ENCODE data around the gene CD164.
A peak's percentile ranks its signal among the peaks of the same experiment; 100 is the strongest.

CD164 gene

DNA sequence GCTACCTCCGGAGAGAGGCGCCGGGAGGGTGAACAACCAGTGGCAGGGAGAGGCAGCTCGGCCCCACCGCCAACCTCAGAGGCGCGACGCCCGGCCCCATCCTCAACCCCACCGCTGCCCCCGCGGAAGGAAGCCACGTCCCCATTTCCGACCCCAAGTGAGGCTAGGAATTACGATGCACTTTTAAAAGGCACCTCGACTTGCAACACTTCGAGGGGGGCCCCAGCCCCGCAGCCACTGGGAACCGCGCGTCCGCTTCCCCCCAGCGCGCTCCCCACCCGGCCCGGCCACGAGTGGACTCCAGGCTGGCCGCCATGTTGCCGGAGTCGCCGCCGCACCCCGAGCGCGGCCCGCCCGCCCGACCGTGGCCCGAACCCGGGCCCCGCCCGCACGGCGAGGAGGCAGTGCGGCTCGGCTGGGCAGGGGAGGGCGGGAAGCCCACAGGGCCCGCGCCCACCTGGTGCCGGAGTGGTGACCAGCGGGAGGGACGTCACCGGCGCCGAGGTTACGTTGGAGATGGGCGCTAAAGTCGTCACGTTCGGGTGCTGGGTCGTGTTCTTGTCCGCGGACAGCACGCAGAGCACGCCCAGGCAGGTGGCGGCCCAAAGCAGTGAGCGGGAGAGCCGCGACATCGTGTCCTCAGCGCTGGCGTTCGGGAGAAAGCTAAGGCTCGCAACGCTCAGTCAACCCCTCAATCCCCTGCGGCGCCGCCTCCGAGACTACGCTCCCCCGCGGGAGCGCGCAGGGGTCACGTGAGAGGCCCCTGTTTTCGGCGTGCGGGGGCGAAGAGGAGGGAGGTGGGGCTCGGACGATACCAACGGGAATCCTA lies at the start of gene CD164:
Gene CD164, minus strand, starts transcription at position 721 of the 829 bp plus-strand sequence. Its CDS starts 89 bp downstream, at position 632.
- peak; percentile 97 for DNase-seq

DNA sequence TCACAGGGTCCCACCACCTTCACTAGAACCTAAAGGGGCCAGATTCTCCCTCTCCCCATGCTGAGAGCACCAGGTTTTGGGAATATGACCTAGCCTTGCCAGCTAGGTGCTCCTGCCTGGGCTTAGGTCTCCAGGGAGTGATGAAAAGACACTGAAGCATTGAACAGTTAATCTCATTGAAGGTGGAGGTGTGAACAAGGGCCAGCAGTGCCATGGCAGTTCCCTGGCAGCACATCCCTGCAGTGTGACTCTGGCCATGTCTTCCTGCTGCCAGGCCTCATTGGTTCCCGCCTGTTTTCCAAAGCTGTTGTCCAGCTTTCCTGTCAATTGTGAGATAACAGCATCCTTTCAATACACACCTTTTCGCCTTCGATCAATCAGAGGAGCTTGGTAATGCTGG lies 47.2 kb upstream of the CD164 start:
- DNase-seq, result no peak

DNA sequence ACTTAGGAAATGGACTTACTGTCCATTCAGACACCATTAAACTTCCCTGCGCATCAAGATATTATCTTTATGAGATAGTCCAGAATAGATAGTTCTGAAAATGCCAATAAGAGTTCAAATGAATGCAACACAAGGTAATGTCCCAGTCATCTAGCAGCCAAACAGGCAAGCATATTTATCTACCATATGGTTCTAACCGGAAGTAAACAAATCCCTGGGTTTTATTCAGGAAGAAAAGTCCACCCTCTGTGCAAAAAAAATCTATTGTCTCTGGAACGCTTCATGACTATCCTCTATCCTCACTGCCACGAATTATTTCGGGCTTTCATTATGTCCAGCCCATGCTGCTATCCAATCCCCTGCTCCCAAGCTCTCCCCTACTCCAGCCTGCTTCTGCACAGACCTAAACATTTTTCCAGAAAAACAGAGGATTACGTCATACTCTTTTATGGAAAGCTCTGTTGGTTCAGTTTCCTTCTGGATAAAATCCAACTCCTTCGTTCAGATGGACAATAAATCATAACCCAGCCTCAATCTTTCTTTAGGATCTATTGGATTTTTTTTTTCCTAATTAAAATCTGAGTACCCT lies 46.7 kb upstream of the CD164 start:
- no peak for DNase-seq

DNA sequence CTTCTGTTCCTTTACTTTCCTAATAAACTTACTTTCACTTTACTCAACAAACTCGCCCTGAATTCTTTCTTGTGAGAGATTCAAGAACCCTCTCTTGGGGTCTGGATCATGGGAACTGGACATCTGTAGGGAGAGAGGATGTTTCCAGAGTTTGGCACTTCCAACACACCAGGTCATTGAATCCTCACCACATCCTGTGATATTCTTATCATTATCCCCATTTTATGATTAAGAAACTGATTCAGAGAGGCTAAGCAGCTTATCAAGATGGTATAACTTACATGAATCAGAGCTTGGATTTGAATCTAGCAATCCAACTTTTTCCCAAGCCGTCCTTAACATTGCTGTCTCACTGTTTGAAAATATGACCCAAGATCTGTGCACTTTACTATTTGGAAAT lies 42.7 kb upstream of the CD164 start:
- no peak for DNase-seq

DNA sequence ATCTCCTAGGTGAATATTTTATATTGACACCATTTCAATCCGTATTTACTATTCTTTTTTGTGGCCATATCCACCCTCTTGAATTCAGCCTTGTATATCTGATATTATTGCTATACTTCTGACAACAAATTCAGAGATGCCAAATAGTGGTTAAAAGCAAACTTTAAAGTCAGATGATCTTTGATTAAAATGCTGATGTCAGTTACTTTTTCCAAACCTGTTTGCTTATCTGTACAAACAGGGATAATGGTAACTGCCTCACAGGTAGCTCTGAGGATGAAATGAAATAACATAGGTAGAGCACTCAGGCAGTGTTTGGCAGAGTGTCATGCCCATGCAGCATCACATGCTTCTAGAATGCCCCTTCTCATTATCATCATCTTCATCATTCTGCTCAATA lies 38.9 kb upstream of the CD164 start:
- no peak for DNase-seq

DNA sequence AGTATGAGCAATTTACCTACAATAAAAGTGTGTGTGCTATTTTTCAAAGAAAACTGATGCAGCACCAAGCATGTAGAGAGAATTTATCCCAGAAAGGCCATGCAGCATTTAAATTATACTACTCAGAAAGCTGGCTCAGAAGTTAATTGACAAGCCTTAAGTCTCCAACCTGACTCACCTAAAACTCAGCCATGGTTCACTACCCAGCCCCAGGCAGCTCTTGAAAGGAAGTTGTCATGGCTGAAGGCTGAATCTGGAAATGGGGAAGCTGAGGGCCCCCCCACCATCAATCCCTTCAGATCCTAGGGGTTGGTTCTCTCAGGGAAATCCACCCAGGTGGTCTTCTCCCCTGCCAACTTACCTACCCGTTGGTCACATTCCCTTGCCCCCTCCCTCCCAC lies 38.5 kb upstream of the CD164 start:
- no peak for DNase-seq

DNA sequence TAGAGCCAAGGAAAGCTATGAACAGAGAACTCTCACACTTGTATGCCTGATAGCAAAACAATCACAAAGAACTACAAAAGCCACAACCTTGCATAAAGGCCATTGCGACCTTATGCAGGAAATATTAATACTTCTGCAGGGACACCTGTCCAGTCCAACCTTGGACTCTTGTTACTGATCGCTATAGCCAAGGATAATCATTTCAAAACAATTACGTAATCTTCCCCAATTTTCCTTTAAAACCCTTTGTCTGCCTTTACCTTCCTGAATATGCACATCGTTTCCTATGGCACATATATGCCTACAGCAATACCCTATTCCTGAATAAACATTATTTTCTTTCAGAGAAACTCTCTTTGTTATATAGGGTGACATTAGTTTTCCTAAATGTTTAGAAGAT lies 35.4 kb upstream of the CD164 start:
- no peak for DNase-seq

DNA sequence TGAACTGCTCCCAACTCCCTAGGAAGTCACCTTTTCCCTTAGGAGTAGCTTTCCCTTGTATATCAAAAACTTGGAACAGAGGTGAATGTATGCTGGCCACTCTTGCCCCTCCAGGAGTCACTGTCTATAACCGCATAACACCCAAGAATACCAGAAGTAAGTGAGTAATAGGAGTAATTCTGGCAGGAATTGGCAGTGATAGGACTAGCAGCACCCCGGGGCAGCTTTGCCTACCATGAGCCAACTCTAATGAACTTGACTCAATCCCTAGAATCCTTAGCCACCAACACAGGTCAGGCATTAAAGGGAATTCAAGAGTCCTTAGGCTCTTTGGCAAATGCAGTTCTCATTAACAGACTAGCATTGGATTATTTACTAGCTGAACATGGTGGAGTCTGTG lies 28.8 kb upstream of the CD164 start:
- DNase-seq, result no peak

DNA sequence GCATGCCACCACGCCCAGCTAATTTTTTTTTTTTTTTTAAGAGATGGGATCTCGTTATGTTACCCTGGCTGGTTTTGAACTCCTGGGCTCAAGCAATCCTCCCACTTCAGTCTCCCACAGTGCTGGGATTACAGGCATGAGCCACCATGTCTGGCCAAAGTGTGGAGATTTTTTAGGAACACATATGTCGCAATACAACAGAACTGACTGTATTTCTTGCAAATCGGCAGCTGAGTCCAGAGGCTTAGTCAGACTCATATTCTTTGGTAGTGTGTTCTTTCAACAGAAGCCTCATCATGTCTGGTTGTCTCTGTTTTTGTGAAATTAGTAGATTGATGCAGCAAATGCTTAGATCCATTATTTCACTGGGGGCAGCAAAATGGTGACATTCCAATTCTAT lies 23.9 kb upstream of the CD164 start:
- peak; percentile 93 for DNase-seq

DNA sequence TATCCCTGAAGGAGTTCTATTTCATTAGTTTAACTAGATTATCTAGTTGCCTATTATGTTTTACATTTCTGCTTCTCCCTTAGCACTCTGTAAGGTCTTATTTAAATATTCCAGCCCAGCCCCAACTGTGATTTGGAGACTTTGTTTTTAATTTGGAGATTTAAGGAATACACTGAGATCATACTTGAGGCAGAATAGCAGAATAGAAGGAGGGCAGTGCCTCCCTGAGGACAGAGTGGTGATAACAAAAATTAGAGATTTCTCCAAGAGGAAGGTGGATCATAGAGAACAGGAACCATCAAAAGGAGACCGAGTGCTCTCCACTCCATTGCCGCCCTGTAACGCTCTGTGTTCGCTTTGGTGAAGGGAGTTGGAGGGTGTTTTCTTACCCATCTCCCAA lies 14.8 kb upstream of the CD164 start:
- peak; percentile 57 for DNase-seq

DNA sequence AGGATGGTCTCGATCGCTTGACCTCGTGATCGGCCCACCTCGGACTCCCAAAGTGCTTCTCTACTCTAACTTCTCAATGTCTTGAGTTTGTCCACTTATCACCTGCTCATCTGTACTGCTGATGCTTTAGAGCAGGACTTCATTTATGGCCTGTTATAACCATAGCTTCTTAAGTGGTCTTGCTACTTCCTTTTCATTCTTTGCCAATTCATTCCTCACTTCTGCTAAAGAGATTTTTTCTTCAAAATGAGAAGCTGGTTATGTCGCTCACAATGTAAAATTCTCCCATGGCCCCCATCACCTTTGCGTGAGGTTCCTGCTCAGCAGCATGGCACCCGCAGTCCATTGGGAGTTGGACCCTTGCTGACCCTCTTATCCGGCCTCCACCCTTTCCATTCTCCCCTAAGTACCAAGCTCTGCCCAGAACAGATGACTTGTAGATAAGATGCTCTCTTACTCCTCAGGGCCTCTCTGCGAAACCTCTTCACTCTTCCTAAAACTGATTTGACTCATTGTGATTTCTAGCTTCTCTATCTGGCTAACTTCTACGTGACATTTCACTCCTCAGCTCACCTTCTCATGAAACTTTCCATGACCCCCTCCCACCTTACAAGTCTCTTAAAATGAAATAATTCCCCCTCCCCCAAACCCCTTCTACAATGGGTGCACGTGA lies 13.9 kb upstream of the CD164 start:
- no peak for DNase-seq

DNA sequence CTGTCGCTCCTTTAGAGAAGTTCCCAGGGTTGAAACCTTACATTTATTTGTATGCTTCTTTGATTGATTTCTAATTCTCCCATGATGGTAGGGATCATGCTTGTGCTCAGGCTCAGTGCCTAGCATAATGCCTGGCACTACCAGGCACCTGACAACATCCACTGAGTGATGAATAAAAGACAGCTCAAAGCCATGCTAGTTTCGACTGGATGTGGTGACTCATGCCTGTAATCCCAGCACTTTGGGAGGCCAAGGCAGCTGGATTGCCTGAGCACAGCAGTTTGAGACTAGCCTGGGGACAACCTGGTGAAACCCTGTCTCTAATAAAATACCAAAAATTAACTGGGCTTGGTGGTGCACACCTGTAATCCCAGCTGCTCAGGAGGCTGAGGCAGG lies 11.6 kb upstream of the CD164 start:
- peak; percentile 48 for DNase-seq

DNA sequence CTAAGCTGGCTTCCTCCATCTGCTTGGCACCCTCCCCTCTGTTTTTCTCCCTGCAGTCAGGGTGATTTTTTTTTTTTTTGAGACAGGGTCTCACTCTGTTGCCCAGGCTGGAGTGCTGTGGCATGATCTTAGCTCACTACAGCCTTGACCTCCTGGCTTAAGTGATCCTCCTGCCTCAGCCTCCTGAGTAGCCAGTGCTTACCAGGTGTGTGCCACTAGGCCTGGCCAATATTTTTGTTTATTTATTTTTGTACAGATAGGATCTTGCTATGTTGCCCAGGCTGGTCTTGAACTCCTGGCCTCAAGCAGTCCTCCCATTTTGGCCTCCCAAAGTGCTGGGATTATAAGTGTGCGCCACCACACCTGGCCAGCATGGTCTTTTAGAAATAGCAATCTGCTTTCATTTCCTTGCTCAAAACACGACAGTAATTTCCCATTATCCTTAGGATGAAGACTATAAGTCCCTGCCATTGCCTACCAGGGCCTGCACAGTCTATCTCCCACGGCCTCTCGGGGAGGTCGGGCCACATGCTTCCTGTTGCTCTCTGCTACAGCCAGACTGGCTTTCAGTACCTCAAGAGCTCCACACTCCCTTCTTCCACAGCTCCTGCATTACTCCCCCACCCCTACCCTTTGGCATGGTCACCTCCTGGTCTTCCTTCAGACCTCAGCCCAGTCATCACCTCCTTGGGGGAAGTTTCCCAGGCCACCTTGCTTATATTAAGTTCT lies 11.1 kb upstream of the CD164 start:
- DNase-seq, result no peak

DNA sequence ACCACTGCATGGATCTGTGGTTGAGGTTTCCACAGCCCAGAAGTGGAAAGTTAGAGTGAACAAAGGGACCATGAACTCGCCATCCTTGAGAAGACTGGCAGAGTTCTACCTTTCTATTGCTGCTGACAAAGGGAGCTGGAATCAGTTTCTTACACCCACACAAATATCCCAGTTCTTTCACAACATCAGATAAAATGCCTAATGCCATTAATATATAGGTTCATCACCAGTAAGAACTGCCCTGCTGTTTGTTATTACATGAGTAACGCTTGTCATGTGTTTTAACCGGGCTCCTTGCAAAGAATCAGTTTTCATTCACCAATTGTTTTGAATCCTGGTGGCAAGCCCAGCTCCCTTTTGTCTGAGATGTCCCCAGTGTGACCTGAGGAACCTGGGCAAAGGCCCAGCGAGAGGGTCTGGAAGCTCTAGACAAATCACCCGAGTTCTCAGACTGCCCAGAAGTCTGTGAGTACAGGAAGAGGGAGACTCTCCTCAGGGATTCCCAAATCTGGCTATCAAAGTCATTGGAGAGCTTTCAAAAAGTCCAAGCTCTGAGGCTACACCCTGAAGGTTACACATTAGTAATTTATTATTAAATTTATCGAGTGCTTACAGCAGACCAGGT lies 7.5 kb upstream of the CD164 start:
- DNase-seq, result no peak

DNA sequence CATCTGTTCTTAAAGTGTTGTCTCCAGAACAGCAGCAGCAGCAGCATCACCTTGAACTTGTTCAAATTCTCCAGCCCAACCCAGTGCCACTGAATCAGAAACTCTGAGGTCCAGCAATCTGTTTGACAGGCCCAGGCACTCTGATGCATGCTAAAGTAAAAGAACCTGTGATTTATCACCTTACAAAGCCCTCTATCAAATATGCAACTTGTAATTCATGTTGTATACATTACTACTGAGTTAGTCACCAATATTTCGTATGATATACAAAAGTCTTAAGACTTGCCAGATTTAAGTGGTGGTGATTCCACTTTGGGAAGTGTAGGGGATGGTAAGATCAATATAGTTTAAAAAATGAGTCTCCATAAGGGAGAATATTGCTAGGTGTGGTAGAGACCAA lies 6.0 kb upstream of the CD164 start:
- DNase-seq, result no peak

DNA sequence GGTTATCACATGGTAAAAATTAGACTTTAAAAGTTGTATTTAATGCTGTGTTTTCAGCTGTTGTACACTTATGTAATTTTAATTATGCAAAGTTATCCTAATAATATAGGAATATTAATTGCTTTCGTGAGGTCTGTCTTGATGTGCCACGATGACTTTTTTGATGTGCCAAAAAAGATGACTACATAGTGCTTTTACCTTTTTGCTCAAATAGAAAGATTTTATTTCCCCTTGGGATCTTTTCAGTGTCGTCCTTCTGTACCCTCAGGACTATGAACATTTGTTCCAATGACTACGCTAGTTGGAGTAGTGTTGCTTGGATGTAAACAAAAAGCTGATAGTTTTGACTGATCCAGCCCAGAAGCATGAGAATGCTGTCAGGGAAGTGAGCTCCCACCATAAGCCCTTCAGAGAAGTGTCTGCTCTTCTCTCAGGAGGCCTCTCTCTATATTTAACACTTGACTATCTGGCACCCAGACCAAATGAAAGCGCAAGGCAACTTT lies 1.2 kb upstream of the CD164 start:
- no peak for DNase-seq

DNA sequence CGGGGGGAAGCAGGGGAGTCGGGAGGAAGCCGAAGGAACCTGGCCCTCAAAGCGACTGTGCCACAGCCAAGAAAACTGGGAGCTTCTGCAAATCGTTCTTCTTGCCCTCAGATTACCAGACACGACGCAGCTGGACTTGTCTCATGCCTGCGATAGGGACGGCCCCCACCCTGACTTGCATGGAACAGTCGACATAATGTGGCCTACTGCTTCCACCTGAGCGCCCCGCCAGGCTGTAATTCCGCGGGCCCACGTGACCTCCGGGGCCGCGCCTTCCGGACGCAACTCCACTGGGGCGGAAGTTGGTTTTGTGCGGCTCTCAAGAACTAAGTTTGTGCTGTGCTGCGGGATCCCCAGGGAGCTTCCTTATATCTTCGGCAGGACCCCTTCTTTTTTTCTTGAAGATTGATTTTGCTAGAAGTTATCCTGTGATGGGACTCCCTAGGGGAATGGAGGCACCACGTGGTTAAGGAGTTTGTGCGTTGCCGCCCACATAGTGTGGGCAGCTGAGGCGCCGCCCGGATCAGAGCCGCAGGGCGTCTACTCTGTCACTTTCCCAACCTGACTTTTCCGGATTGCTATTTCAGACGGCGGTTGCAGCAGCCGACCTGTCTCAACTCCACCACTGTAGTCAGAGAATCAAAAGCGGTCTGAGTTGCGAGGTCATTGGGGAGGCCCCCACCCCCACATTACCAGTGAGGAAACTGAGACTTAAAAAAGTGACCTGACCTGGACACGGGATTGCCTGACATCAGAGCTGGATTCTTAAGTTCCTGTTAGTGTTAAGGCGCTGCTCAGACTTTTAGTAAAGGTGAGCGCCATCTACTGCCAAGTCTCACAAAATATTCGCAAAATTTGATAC lies 540 bp upstream of the CD164 start:
- peak; percentile 99 for DNase-seq

DNA sequence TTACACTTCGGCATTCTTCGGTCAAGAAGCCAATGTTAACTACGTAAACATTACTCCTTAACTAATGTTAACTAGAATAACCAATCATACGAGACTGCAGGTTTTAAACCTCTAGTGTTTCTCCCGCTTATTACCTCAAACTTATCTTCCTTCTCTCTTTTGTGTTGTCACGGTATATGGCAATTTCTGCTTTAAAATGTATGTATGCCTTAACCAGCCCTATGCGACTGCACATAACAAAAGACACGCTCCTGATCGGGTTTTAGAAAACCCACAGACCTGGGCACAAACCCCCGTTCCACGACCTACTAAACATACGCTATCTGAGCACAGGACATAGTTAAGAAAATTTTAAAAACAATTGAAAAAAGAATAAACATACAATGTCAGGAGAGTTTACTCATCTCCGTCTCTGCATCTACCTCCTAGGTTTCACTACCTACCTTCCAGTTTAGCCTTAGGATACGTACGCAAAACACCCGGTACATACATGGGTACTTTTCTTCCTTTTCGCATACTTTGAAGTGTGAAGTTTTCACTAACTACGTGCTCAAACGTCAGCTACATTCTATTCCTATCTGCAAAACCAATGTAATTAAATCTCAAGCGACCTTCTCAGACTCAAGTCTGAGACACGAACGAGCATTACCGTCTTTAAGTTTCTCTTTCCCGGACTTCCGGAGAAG lies 1.1 kb downstream of the CD164 start:
- peak; percentile 54 for DNase-seq

DNA sequence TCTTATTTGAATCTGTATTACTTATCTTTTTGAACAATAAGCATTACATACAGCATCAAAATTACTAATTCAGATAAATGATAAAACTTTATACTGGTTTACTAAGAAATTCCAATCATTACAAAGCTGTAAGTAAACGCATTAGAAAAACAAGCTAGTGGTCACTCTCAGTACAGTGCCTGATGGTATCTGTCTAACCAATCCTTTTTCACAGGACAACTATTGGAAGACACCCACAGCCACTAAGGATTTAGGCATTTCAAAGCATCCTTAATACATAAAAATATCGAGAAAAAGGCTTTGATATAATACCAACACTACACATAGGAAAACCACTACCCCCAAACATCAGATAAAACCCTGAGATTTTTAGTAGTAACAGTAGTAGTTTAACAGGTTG lies 2.6 kb downstream of the CD164 start:
- no peak for DNase-seq

DNA sequence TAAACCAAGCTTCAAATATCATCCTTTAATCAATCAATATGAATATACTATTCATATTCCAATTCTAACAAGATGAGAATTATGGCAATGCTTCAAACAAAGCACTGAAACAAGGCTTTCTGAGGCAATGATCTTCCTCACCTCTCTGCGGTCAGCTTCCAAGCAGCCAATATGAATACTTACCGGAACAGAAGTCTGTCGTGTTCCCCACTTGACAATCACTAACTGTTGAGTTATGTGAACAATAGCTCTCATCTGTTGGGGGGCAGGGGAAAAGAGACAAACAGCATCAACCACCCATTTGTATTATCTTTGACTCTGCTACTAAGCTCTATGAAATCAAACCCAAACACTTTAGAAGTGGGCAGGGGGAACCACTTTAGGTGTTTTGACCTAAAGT lies 4.5 kb downstream of the CD164 start:
- DNase-seq, result no peak

DNA sequence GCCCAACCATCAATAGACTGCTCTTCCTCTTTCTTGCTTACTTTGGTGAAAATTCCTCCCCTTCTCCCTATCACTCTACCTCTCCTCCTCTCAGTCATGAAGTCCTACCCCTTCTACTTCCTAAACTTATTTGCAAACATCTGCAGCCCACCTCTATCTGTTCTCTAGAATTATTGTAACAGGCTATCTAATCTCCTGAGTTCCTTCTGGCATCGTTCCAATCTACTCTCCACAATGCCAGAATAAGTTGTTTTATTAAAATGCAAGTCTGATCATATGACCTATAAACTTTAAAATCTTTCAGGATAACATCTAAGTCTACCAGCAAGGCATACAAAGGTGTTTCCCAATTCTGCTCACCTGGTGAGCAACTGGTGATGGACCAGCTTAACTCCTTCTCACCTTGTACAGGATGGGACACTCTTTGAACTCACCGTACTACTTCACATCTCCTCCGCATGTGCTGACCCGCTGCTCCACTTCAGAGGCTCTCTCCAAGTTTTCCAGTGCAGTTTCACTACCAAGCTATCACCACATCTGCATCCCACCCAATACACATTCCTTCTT lies 7.9 kb downstream of the CD164 start:
- no peak for DNase-seq
